Dermis lymphatic vessel endothelial cell (primary cell): Measurements from ENCODE around the gene RGS1. TPM values are rescaled to one million over a fixed set of nuclear protein-coding genes. Genes with fewer than 3 reads are reported as not detected.

ENCODE experiments used
- total RNA-seq: library from RNA; depleted of rRNA; stranded (reverse); fragments of >200 nt; gene quantifications from 2 replicates; pipeline ENCODE4 v1.2.1, GENCODE V29; 2014

The RGS1 gene, protein sequence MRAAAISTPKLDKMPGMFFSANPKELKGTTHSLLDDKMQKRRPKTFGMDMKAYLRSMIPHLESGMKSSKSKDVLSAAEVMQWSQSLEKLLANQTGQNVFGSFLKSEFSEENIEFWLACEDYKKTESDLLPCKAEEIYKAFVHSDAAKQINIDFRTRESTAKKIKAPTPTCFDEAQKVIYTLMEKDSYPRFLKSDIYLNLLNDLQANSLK
- total RNA-seq: not detected in 2 replicates

DNA sequence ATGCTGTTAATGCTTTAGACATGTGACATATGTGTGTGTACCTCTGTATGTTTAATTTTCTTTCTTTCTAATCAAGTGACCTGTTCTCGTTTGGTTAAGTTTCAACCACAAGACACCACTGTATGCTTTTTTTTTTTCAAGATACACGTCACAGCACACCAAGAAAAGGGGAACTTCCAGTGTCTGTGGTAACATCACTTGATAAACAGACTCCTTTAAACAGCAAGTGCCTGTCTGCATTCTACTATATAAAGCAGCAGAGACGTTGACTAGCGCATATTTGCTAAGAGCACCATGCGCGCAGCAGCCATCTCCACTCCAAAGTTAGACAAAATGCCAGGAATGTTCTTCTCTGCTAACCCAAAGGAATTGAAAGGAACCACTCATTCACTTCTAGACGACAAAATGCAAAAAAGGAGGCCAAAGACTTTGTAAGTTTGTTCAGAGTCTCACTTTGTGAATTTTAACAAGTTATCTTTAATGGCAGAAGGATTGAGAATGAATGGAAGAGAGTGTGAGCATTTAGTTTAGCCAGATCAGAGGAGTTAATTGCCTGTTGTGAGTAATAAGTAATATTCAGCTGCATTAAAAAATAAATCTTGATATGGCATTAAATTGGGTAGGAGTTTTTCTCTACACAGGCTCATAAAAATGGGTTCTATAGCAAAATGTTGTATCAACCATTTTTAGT lies at the start of gene RGS1:
TSS of gene RGS1 (plus strand) at position 275 of the 691 bp plus-strand sequence. CDS start at position 295, 20 bp downstream.

Other genes with a start within 250 kb of the RGS1 start
- gene RGS13, start 60.4 kb downstream of the RGS1 start, total RNA-seq: not detected in 2 replicates
- gene RGS2, start 233.3 kb downstream of the RGS1 start, total RNA-seq: 4.7 and 4.8 TPM in 2 replicates